Kidney glomerular epithelial cell (primary cell): ENCODE measurements around the gene TSPAN9.

Source experiments
- DNase-seq: peaks from one replicate; lab custom pipeline; 2025; lab: John Stamatoyannopoulos, UW

The TSPAN9 gene

GRCh38 chr12:3164454-3165077 is 87.4 kb downstream of the TSPAN9 start:
- DNase-seq, result no peak

GRCh38 chr12:3165078-3165980 is 88.2 kb downstream of the TSPAN9 start:
- DNase-seq, result no peak

- DNase-seq, result no peak
These were observed 90.5 kb downstream of the TSPAN9 start for GRCh38 chr12:3167636-3168035.

- peak; percentile 97 for DNase-seq
These were observed 91.3 kb downstream of the TSPAN9 start for GRCh38 chr12:3168223-3169221.

- peak; percentile 71 for DNase-seq
These were observed 93.4 kb downstream of the TSPAN9 start for GRCh38 chr12:3170423-3171194.

- no peak for DNase-seq
These were observed 94.0 kb downstream of the TSPAN9 start for GRCh38 chr12:3171195-3171591.

GRCh38 chr12:3172124-3173007 is 95.2 kb downstream of the TSPAN9 start:
- no peak for DNase-seq

GRCh38 chr12:3173008-3173553 is 95.9 kb downstream of the TSPAN9 start:
- DNase-seq, result no peak

GRCh38 chr12:3173912-3174311 is 96.7 kb downstream of the TSPAN9 start:
- DNase-seq, result no peak

GRCh38 chr12:3175238-3175637 is 98.1 kb downstream of the TSPAN9 start:
- DNase-seq, result no peak

- DNase-seq, result no peak
These were observed 99.6 kb downstream of the TSPAN9 start for GRCh38 chr12:3176754-3177153.

- DNase-seq, result no peak
These were observed 100.7 kb downstream of the TSPAN9 start for GRCh38 chr12:3177778-3178425.

GRCh38 chr12:3178671-3179313 is 101.6 kb downstream of the TSPAN9 start:
- no peak for DNase-seq

GRCh38 chr12:3179731-3180130 is 102.6 kb downstream of the TSPAN9 start:
- DNase-seq, result no peak

- DNase-seq, result no peak
These were observed 105.2 kb downstream of the TSPAN9 start for GRCh38 chr12:3182426-3182825.

GRCh38 chr12:3184485-3184884 is 107.3 kb downstream of the TSPAN9 start:
- no peak for DNase-seq

GRCh38 chr12:3185260-3185870 is 108.2 kb downstream of the TSPAN9 start:
- no peak for DNase-seq

- DNase-seq, result no peak
These were observed 109.5 kb downstream of the TSPAN9 start for GRCh38 chr12:3186546-3187215.
